CD14-positive monocyte (primary cell): ENCODE results near the gene PCK2. TPM values are rescaled to one million over a fixed set of nuclear protein-coding genes. Genes with fewer than 3 reads are reported as not detected.

Experiments
- DNase-seq, 3 donors: peaks; one replicate each; pipeline ENCODE4 v3.0.0-alpha.2; 2011 to 2022
- H2AFZ ChIP-seq: 2 replicates; pipeline ENCODE4 v1.6.0; 2012; ENCODE audit warnings: mild to moderate bottlenecking, low read depth, low read length, inconsistent platforms; ENCODE audit not compliant: insufficient read depth, poor library complexity, severe bottlenecking
- H3K27ac ChIP-seq, 2 donors: 1 replicate in 1 of 2; 2 replicates in 1 of 2; pipeline ENCODE4 v1.5.1; 2012 to 2013; ENCODE audit warnings: low read length in 2 of 2, control low read depth in 1 of 2, inconsistent platforms in 1 of 2, low read depth in 1 of 2, mild to moderate bottlenecking in 1 of 2
- H3K27me3 ChIP-seq, 2 donors: one replicate each; pipeline versions ENCODE4 v1.6.0 to v1.6.1; 2011 to 2013; ENCODE audit warnings: low read length in 2 of 2; ENCODE audit not compliant: control insufficient read depth in 2 of 2, insufficient read depth in 2 of 2
- H3K36me3 ChIP-seq, 2 donors: replicated peaks in 1 of 2; 1 replicate in 1 of 2; 2 replicates in 1 of 2; pipeline versions ENCODE4 v1.5.1 to v1.6.1; 2012 to 2013; ENCODE audit warnings: low read length in 2 of 2, control low read depth in 1 of 2, inconsistent platforms in 1 of 2, mild to moderate bottlenecking in 1 of 2; ENCODE audit not compliant: insufficient read depth in 2 of 2, control insufficient read depth in 1 of 2
- H3K4me1 ChIP-seq, 2 donors: 1 replicate in 1 of 2; 2 replicates in 1 of 2; pipeline versions ENCODE4 v1.5.1 to v1.6.1; 2012 to 2013; ENCODE audit warnings: low read length in 2 of 2, control low read depth in 1 of 2, inconsistent platforms in 1 of 2, mild to moderate bottlenecking in 1 of 2, moderate library complexity in 1 of 2; ENCODE audit not compliant: insufficient read depth in 2 of 2, control insufficient read depth in 1 of 2
- H3K4me2 ChIP-seq: replicated peaks from 2 replicates; pipeline ENCODE3; 2012; ENCODE audit warnings: low read length, moderate library complexity, mild to moderate bottlenecking; ENCODE audit not compliant: poor library complexity, severe bottlenecking; ENCODE audit errors: extremely low read depth
- H3K4me3 ChIP-seq, 3 experiments: fragments of 200-600 bp in 1 of 3; sonication (generic) in 1 of 3; replicated peaks in 1 of 3; 1 replicate in 2 of 3; 2 replicates in 1 of 3; pipeline ENCODE4 v1.5.1; 2011 to 2013; ENCODE audit warnings: low read length in 3 of 3, mild to moderate bottlenecking in 3 of 3, control low read depth in 2 of 3, low read depth in 2 of 3, inconsistent platforms in 1 of 3, moderate library complexity in 1 of 3
- H3K79me2 ChIP-seq: 2 replicates; pipeline ENCODE4 v1.6.0; 2012; ENCODE audit warnings: mild to moderate bottlenecking, control low read depth, inconsistent platforms, low read length, moderate library complexity; ENCODE audit not compliant: insufficient read depth
- H3K9ac ChIP-seq: 2 replicates; pipeline ENCODE4 v1.6.0; 2017; ENCODE audit warnings: low read length, mild to moderate bottlenecking; ENCODE audit not compliant: insufficient read depth, poor library complexity, severe bottlenecking
- H3K9me3 ChIP-seq, 2 donors: replicated peaks in 1 of 2; 1 replicate in 1 of 2; 2 replicates in 1 of 2; pipeline versions ENCODE4 v1.5.1 to v1.6.1; 2012 to 2013; ENCODE audit warnings: low read length in 2 of 2, control low read depth in 1 of 2; ENCODE audit not compliant: control insufficient read depth in 1 of 2, insufficient read depth in 1 of 2
- H4K20me1 ChIP-seq: 2 replicates; pipeline ENCODE4 v1.6.0; 2012; ENCODE audit warnings: mild to moderate bottlenecking, low read length, control low read depth, moderate library complexity; ENCODE audit not compliant: insufficient read depth
- H3K27ac Mint-ChIP-seq, 7 donors: one replicate each; pipeline ENCODE4 v1.8.0; 2020; ENCODE audit warnings: mild to moderate bottlenecking in 7 of 7, mixed read lengths in 7 of 7, moderate library complexity in 6 of 7, inconsistent platforms in 2 of 7
- H3K27me3 Mint-ChIP-seq, 3 donors: one replicate each; pipeline ENCODE4 v1.8.0; 2021 to 2022; ENCODE audit warnings: low read depth in 3 of 3, mild to moderate bottlenecking in 3 of 3, mixed read lengths in 3 of 3, moderate library complexity in 3 of 3, inconsistent platforms in 1 of 3
- H3K36me3 Mint-ChIP-seq, 2 donors: one replicate each; pipeline ENCODE4 v1.8.0; 2020; ENCODE audit warnings: mixed read lengths in 2 of 2, inconsistent platforms in 1 of 2, mild to moderate bottlenecking in 1 of 2
- H3K4me1 Mint-ChIP-seq: one replicate; pipeline ENCODE4 v1.8.0; 2020; ENCODE audit warnings: mild to moderate bottlenecking, mixed read lengths
- H3K4me3 Mint-ChIP-seq, 2 donors: one replicate each; pipeline ENCODE4 v1.8.0; 2020; ENCODE audit warnings: mild to moderate bottlenecking in 2 of 2, mixed read lengths in 2 of 2, moderate library complexity in 1 of 2
- H3K9me3 Mint-ChIP-seq, 7 donors: one replicate each; pipeline ENCODE4 v1.8.0; 2020 to 2022; ENCODE audit warnings: mixed read lengths in 7 of 7, mild to moderate bottlenecking in 6 of 7, moderate library complexity in 6 of 7, inconsistent platforms in 2 of 7
- CTCF ChIP-seq: fragments of 200-600 bp; IDR thresholded peaks from one replicate; pipeline ENCODE4 v1.8.0; 2022; ENCODE audit warnings: antibody characterized with exemption, mild to moderate bottlenecking
- WGBS: methylation state at CpG from one replicate; pipeline ENCODE4 v1.1.5; 2013; ENCODE audit warnings: missing lambda C conversion rate; ENCODE audit not compliant: insufficient coverage; 5-methylcytosine and 5-hydroxymethylcytosine counted together
- intact Hi-C, 2 donors: fragments of 100-400 bp; cut with micrococcal nuclease; formaldehyde crosslinking; loops; one replicate each; pipeline versions ENCODE4 v1.15.0 to v1.15.1; 2023
- polyA plus RNA-seq, 3 donors: library from polyadenylated mRNA; depleted of rRNA in 1 of 3; unstranded in 2 of 3; stranded (reverse) in 1 of 3; fragments of 300-500 nt in 2 of 3; fragments of >200 nt in 1 of 3; fragmentation: Illumina TruSeq in 2 of 3; gene quantifications; 1 replicate in 2 of 3; 2 replicates in 1 of 3; pipeline ENCODE4 v1.2.3, GENCODE V29; 2012 to 2021

The PCK2 gene
- polyA plus RNA-seq, 3 donors, result 29.9 to 34.2 (median 31.3) TPM

DNA sequence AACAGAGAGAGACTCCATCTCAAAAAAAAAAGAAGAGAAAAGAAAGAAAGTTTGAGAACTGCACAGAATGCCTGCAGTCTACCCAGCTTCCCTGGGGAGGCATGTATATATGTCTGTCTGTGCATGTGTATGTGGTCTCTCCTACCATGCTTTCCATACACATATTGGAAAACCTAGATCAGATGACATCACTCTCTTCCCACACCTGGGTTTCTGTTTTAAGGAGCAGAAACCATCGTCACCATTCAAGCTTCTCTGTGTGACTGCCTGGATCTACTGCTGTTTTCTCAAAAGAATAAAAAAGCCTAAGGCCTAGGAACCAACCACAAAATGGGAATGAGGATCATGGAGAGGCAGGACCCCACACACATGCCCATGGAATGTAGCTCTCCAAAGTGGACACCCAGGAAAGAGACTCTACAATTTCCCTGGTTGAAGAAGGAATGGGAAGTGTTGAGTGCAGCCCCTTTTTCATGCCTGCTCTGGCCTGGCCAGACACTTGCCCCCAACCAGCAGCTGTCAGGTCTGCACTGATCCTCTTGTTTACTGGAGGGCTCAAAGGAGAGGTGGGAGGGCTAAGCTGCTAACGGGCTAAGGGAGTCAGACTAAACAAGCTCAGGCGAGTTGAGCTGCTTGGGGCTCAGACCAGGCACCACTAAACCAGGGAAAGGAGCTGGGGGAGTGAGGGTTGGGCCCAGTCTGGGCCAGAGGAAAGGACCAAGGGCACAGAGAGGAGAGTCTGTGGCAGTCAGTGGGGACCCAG lies 7.7 kb upstream of the PCK2 start:
- no peak overlapping the region for H3K9ac ChIP-seq
- H2AFZ ChIP-seq, result no peak overlapping the region
- Mint-ChIP-seq H3K9me3 (peaks cover 0 to 15% (median 0%) of the 10 kb centered on the region in 7 donors), H3K27me3 (peaks cover 22 to 24% (median 23%) of the 10 kb centered on the region in 3 donors), H3K27ac (no peak overlapping the region), H3K4me3 (no peak overlapping the region), H3K4me1 (peaks cover 12% of the 10 kb centered on the region), H3K36me3 (peaks cover 4 to 6% of the 10 kb centered on the region in 2 donors)
- H3K36me3 ChIP-seq, result no peaks in the 10 kb centered on the region
- H4K20me1 ChIP-seq, result no peaks in the 10 kb centered on the region
- H3K27me3 ChIP-seq, result peaks cover 10 to 25% of the 10 kb centered on the region in 2 donors
- no peak overlapping the region for H3K27ac ChIP-seq
- WGBS, result 86% methylated on average over 3 of the region's 3 CpGs
- no peak overlapping the region for H3K4me3 ChIP-seq
- TF ChIP-seq CTCF, result no peak
- intact Hi-C loops, result no loop called here
- H3K79me2 ChIP-seq, result no peaks in the 10 kb centered on the region
- peaks cover 9 to 12% of the 10 kb centered on the region in 2 donors for H3K4me1 ChIP-seq
- H3K4me2 ChIP-seq, result no peak overlapping the region
- H3K9me3 ChIP-seq, result no peaks in the 10 kb centered on the region
- DNase-seq, result no peak

- no peak for DNase-seq
Observed at GRCh38 chr14:24087004-24087403, 7.1 kb upstream of the PCK2 start.

More at GRCh38 chr14:24087004-24087403, 7.1 kb upstream of the PCK2 start:
- H3K4me3 Mint-ChIP-seq, result no peak overlapping the region
- Histone ChIP-seq H3K9me3 (no peaks in the 10 kb centered on the region), H2AFZ (no peak overlapping the region), H3K9ac (no peak overlapping the region), H3K36me3 (no peaks in the 10 kb centered on the region), H3K27ac (no peak overlapping the region), H3K79me2 (no peaks in the 10 kb centered on the region), H3K4me1 (peaks cover 4 to 7% of the 10 kb centered on the region in 2 donors), H3K27me3 (peaks cover 4 to 19% of the 10 kb centered on the region in 2 donors), H3K4me3 (no peak overlapping the region), H3K4me2 (no peak overlapping the region), H4K20me1 (no peaks in the 10 kb centered on the region)
- H3K4me1 Mint-ChIP-seq, result peaks cover 11% of the 10 kb centered on the region
- WGBS, result 100% methylated on average over 1 of the region's 1 CpG
- H3K27me3 Mint-ChIP-seq, result peaks cover 17% of the 10 kb centered on the region in 3 donors
- no peak for TF ChIP-seq CTCF
- H3K9me3 Mint-ChIP-seq, result peaks cover 0 to 11% (median 0%) of the 10 kb centered on the region in 7 donors
- intact Hi-C loops, result no loop called here
- H3K27ac Mint-ChIP-seq, result no peak overlapping the region
- H3K36me3 Mint-ChIP-seq, result peaks cover 2 to 3% of the 10 kb centered on the region in 2 donors
